Lower lobe of right lung (tissue), 2 donors: Measurements from ENCODE around the gene ANKLE1. TPM values are rescaled to one million over a fixed set of nuclear protein-coding genes. Genes with fewer than 3 reads are reported as not detected.

ENCODE experiments used
- ATAC-seq, 2 donors: fragments of 200-7000 bp; cut with Tn5 transposase; one replicate each; pipeline ENCODE4 v1.9.1; 2020 to 2022; ENCODE audit warnings: mild to moderate bottlenecking in 2 of 2, moderate library complexity in 2 of 2
- DNase-seq: peaks from one replicate; pipeline ENCODE4 v3.0.0-alpha.2; 2020
- H3K27ac ChIP-seq: fragments of 200-600 bp; one replicate; pipeline ENCODE4 v1.8.0; 2022
- H3K27me3 ChIP-seq: fragments of 200-600 bp; one replicate; pipeline ENCODE4 v1.8.0; 2022; ENCODE audit warnings: low read depth
- H3K36me3 ChIP-seq: fragments of 200-600 bp; one replicate; pipeline ENCODE4 v1.8.0; 2022; ENCODE audit warnings: mild to moderate bottlenecking
- H3K4me1 ChIP-seq: fragments of 200-600 bp; one replicate; pipeline ENCODE4 v1.8.0; 2022
- H3K4me3 ChIP-seq: fragments of 200-600 bp; one replicate; pipeline ENCODE4 v1.8.0; 2022; ENCODE audit warnings: mild to moderate bottlenecking
- H3K9me3 ChIP-seq: fragments of 200-600 bp; one replicate; pipeline ENCODE4 v1.8.0; 2022
- intact Hi-C: fragments of 100-400 bp; cut with DNase I; formaldehyde crosslinking; loops from one replicate; pipeline ENCODE4 v1.11.0; 2022
- total RNA-seq: library from RNA; stranded (reverse); fragmentation: NEBNext Ultra II Directional; extraction: Animal tissue kit (Norgen Biotek cat#: 25700); gene quantifications from one replicate; pipeline ENCODE4 v1.2.1, GENCODE V29; 2021
- TF ChIP-seq, protein P1 (sequence below): fragments of 200-600 bp; IDR thresholded peaks from one replicate; pipeline ENCODE4 v1.8.0; 2022; ENCODE audit warnings: antibody characterized with exemption, mild to moderate bottlenecking
- donor health status: DM: no; HTN: yes; CAD: no; lungs with severe emphysema.

ANKLE1 gene
- total RNA-seq, 1 donor from 2014 or later = 0.92 TPM

DNA sequence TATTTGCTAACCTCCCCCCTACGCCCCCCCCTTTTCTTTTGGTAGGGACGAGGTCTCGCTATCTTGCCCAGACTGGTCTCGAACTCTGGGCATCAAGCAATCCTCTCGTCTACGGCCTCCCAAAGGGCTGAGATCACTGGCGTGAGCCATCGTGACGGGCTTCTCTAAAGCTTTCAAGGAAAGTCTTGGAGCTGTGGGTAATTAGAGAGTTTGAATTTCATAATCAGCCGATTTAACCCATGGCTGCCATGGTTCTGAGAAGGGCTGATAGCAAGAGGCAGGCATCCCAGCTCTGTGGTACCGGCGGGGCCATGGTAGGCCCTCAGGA lies 22.2 kb downstream of the ANKLE1 start:
- no peaks in the 10 kb centered on the region for H3K27me3 ChIP-seq
- intact Hi-C loops = no loop called here
- TF ChIP-seq, protein P1, sequence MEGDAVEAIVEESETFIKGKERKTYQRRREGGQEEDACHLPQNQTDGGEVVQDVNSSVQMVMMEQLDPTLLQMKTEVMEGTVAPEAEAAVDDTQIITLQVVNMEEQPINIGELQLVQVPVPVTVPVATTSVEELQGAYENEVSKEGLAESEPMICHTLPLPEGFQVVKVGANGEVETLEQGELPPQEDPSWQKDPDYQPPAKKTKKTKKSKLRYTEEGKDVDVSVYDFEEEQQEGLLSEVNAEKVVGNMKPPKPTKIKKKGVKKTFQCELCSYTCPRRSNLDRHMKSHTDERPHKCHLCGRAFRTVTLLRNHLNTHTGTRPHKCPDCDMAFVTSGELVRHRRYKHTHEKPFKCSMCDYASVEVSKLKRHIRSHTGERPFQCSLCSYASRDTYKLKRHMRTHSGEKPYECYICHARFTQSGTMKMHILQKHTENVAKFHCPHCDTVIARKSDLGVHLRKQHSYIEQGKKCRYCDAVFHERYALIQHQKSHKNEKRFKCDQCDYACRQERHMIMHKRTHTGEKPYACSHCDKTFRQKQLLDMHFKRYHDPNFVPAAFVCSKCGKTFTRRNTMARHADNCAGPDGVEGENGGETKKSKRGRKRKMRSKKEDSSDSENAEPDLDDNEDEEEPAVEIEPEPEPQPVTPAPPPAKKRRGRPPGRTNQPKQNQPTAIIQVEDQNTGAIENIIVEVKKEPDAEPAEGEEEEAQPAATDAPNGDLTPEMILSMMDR = no peak
- H3K4me3 ChIP-seq = peak overlapping the region; percentile 89
- H3K9me3 ChIP-seq = no peaks in the 10 kb centered on the region
- DNase-seq (peak; percentile 61), ATAC-seq (peak; percentile 0 to 21)
- peak overlapping the region; percentile 84 for H3K27ac ChIP-seq
- no peaks in the 10 kb centered on the region for H3K36me3 ChIP-seq
- peaks cover 42% of the 10 kb centered on the region for H3K4me1 ChIP-seq

DNA sequence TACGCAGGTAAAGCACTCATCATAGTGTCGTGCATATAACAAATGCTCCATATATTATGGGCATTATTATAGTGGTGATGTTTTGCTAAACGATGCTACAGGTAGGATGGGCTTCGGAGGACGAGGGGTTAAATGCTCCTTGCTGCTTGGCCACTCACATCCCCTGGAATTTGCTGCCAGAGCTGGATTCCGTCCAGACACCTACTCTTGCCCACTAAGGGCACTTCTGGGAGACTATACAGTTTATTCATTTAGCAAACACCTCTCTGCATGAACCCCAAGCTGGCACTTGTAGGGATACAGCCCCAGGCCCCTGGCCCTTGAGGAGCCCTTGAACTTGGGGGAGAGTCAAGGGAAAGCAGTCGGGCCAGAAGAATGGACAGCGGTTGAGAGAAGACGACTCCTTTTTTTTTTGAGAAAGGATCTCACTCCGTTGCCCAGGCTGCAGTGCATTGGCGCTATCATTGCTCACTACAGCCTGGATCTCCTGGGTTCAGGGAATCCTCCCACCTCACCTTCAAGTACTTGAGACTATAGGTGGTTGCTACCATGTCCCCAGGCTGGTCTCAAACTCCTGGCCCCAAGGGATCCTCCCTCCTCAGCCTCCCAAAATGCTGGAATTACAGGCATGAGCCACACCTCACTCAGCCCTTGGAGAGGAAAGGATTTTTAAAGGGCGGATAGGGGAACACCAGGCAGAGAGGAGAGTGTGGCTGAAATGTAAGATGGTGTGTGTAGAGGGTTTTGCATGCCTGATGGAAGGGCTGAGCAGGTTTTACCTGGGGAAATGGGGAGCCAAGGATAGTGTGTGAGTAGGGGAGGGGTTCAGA lies 22.9 kb downstream of the ANKLE1 start:
- Histone ChIP-seq H3K4me1 (peaks cover 42% of the 10 kb centered on the region), H3K36me3 (no peaks in the 10 kb centered on the region), H3K27me3 (no peaks in the 10 kb centered on the region), H3K27ac (peak overlapping the region; percentile 84), H3K9me3 (no peaks in the 10 kb centered on the region), H3K4me3 (peak overlapping the region; percentile 68)
- DNase-seq (peak; percentile 70), ATAC-seq (peak in 1 of 2 donors; percentile 31)
- intact Hi-C loops = no loop called here
- TF ChIP-seq, protein P1 = no peak

DNA sequence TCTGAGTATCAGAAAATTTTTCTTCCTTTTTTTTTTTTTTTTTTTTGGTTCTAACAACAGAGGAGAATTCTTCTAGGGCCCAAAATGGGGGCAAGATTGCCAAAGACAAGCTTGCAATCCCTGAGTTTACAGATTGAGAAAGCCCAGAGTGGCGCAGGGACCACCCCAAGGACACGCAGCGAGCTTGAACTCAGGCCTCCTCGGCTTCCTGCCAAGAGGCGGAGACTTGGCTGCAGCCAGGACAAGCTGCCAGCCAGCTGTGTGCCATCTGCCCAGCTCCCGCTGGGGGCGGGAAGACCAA lies 23.5 kb downstream of the ANKLE1 start:
- H3K4me3 ChIP-seq = peak overlapping the region; percentile 68
- H3K9me3 ChIP-seq = no peaks in the 10 kb centered on the region
- peak; percentile 98 for DNase-seq
- intact Hi-C loops = no loop called here
- peaks cover 46% of the 10 kb centered on the region for H3K4me1 ChIP-seq
- TF ChIP-seq, protein P1 = no peak
- no peaks in the 10 kb centered on the region for H3K27me3 ChIP-seq
- peak overlapping the region; percentile 84 for H3K27ac ChIP-seq
- H3K36me3 ChIP-seq = no peaks in the 10 kb centered on the region
- ATAC-seq = no peak

DNA sequence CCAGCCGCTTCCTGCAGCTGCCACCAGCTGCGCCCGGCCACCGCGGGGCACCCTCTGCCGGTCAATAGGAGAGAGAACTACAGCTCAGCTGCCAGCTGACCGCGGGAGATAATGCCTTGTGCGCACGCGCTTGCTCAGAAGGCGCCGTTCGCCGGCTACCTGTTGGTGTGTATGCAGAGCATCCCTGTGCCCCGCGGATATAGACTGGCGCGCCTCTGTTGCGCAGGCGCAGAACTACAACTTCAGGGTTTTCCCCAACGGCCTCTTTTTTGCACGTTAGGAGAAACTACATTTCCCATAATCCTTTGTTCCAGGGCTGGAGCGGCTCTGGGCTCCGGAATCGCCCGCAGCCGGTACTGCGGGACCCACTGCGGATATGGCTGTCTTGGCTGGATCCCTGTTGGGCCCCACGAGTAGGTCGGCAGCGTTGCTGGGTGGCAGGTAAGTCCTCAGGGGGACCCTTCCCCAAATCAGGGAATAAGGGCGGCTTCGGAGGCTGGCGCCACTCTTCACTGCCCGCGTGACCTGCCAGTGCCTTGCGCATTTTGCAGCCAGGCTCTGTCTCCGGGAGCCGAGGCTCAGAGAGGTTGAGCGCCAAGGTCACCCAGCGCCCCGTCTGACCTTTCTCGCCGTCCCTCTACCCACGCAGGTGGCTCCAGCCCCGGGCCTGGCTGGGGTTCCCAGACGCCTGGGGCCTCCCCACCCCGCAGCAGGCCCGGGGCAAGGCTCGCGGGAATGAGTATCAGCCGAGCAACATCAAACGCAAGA lies 24.0 kb downstream of the ANKLE1 start, which contains the start of gene MRPL34:
Gene MRPL34, plus strand, starts transcription at position 356 of the 768 bp plus-strand sequence. Its CDS starts 21 bp downstream, at position 377.
- H3K4me3 ChIP-seq = peak within 1 kb of the TSS; percentile 68
- no peaks in the 10 kb centered on the region for H3K36me3 ChIP-seq
- no peak for DNase-seq
- H3K9me3 ChIP-seq = no peaks in the 10 kb centered on the region
- intact Hi-C loops = no loop called here
- peaks cover 51% of the 10 kb centered on the region for H3K4me1 ChIP-seq
- TF ChIP-seq, protein P1 = peak; percentile 78
- H3K27me3 ChIP-seq = no peaks in the 10 kb centered on the region
- ATAC-seq = peak; percentile 80 to 90
- peak within 1 kb of the TSS; percentile 84 for H3K27ac ChIP-seq

DNA sequence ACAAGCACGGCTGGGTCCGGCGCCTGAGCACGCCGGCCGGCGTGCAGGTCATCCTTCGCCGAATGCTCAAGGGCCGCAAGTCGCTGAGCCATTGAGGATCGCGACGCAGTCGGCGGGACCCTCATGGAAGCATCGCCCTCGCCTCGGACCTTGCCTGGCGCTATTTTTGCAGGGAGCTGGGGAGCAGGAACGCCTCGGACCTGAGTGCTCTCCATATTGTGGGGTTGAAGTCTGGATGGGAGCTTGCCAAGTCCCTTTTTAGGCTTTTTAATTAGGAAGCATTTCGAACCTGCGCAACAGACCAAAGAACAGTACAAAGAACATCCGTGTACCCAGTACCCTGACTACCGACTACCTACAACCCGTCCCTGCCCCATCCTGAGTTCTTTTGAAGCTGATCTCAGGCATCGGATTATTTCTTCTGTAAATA lies 24.6 kb downstream of the ANKLE1 start:
- H3K4me3 ChIP-seq = peak overlapping the region; percentile 68
- H3K27me3 ChIP-seq = no peaks in the 10 kb centered on the region
- peaks cover 57% of the 10 kb centered on the region for H3K4me1 ChIP-seq
- TF ChIP-seq, protein P1 = no peak
- peak overlapping the region; percentile 84 for H3K27ac ChIP-seq
- DNase-seq = no peak
- no peaks in the 10 kb centered on the region for H3K36me3 ChIP-seq
- ATAC-seq = no peak
- intact Hi-C loops = no loop called here
- H3K9me3 ChIP-seq = no peaks in the 10 kb centered on the region
